Right cardiac atrium (tissue), 5 donors: ENCODE data around the gene DIP2C. TPM values are rescaled to one million over a fixed set of nuclear protein-coding genes. Genes with fewer than 3 reads are reported as not detected.
A peak's percentile ranks its signal among the peaks of the same experiment; 100 is the strongest.
"Not testable (repeated sequence)": the region's sequence is repeated elsewhere in the genome, so short reads cannot be mapped to it uniquely, and the experiment has no call there.

Experiments
- ATAC-seq, 2 donors: fragments of 200-7000 bp; cut with Tn5 transposase; one replicate each; pipeline versions ENCODE4 v1.8.0 to v1.9.1; 2020; ENCODE audit warnings: moderate library complexity in 2 of 2, mild to moderate bottlenecking in 1 of 2
- DNase-seq, 3 donors: peaks; one replicate each; pipeline ENCODE4 v3.0.0-alpha.2; 2020
- H3K27ac ChIP-seq: one replicate; pipeline ENCODE4 v1.5.1; 2013; ENCODE audit warnings: mild to moderate bottlenecking, low read length, control low read depth, moderate library complexity
- H3K27me3 ChIP-seq: one replicate; pipeline ENCODE4 v1.6.1; 2013; ENCODE audit not compliant: control insufficient read depth, insufficient read depth
- H3K4me1 ChIP-seq: one replicate; pipeline ENCODE4 v1.6.1; 2013; ENCODE audit warnings: low read length; ENCODE audit not compliant: control insufficient read depth, insufficient read depth
- H3K4me3 ChIP-seq: one replicate; pipeline ENCODE4 v1.5.1; 2013; ENCODE audit warnings: low read length, control low read depth
- H3K9me3 ChIP-seq: one replicate; pipeline ENCODE4 v1.6.1; 2013; ENCODE audit warnings: low read length; ENCODE audit not compliant: control insufficient read depth
- WGBS: extraction: QIAGEN DNeasy Blood & Tissue Kit; methylation state at CpG from one replicate; pipeline ENCODE4 v1.1.7; 2013; 5-methylcytosine and 5-hydroxymethylcytosine counted together
- intact Hi-C, 4 donors: fragments of 100-400 bp; cut with DNase I; formaldehyde crosslinking; loops; one replicate each; pipeline versions ENCODE4 v1.11.0 to v1.14.0; 2022 to 2023
- polyA plus RNA-seq: library from polyadenylated mRNA; stranded (reverse); fragments of 200-250 nt; gene quantifications from one replicate; pipeline ENCODE4 v1.2.3, GENCODE V29; 2013
- total RNA-seq, 4 donors: library from RNA; stranded (reverse); fragmentation: NEBNext Ultra II Directional; extraction: Animal tissue kit (Norgen Biotek cat#: 25700); gene quantifications; one replicate each; pipeline ENCODE4 v1.2.1, GENCODE V29; 2021
- donor health status: healthy with polysubstance abuse.
- donor health status: DM: no; HTN: yes; CAD: no.
- donor health status: DM: no; HTN: no; CAD: no.
- donor health status: DM: no; HTN: yes; CAD: no; lungs with severe emphysema.
- donor health status: DM: yes; HTN: yes; CAD: no.

Gene DIP2C
- total and polyA plus RNA-seq, 5 donors, result 7.9 to 31.5 (median 25.5) TPM

- Histone ChIP-seq H3K27me3 (no peaks in the 10 kb centered on the region), H3K4me3 (no peak overlapping the region), H3K27ac (no peak overlapping the region), H3K4me1 (peaks cover 5% of the 10 kb centered on the region), H3K9me3 (no peaks in the 10 kb centered on the region)
- 84% methylated on average over 8 of the region's 8 CpGs for WGBS
- intact Hi-C loops, result no loop called here
- no peak for ATAC-seq
- no peak for DNase-seq
Observed at GRCh38 chr10:456486-456885, 233.0 kb downstream of the DIP2C start.

- no peak overlapping the region for H3K27ac ChIP-seq
- no peaks in the 10 kb centered on the region for H3K27me3 ChIP-seq
- WGBS, result 45% methylated on average over 5 of the region's 5 CpGs
- intact Hi-C loops, result no loop called here
- peak in 1 of 3 donors; percentile 61 for DNase-seq
- peak; percentile 46 to 75 for ATAC-seq
- peaks cover 5% of the 10 kb centered on the region for H3K4me1 ChIP-seq
- no peak overlapping the region for H3K4me3 ChIP-seq
- H3K9me3 ChIP-seq, result no peaks in the 10 kb centered on the region
Observed at GRCh38 chr10:454860-455259, 234.6 kb downstream of the DIP2C start.

- WGBS, result 96% methylated on average over 3 of the region's 3 CpGs
- intact Hi-C loops, result no loop called here
- ATAC-seq, result no peak
- H3K4me3 ChIP-seq, result no peak overlapping the region
- H3K9me3 ChIP-seq, result no peaks in the 10 kb centered on the region
- H3K4me1 ChIP-seq, result peaks cover 5% of the 10 kb centered on the region
- H3K27ac ChIP-seq, result no peak overlapping the region
- no peak for DNase-seq
- no peaks in the 10 kb centered on the region for H3K27me3 ChIP-seq
Observed at GRCh38 chr10:453647-454046, 235.8 kb downstream of the DIP2C start.

GRCh38 chr10:452512-453426 is 236.7 kb downstream of the DIP2C start:
- no peaks in the 10 kb centered on the region for H3K27me3 ChIP-seq
- no peak overlapping the region for H3K27ac ChIP-seq
- ATAC-seq, result no peak
- intact Hi-C loops, result no loop called here
- no peaks in the 10 kb centered on the region for H3K9me3 ChIP-seq
- 83% methylated on average over 24 of the region's 24 CpGs for WGBS
- H3K4me1 ChIP-seq, result peaks cover 5% of the 10 kb centered on the region
- no peak overlapping the region for H3K4me3 ChIP-seq
- DNase-seq, result no peak

GRCh38 chr10:451856-452255 is 237.6 kb downstream of the DIP2C start:
- no peak for ATAC-seq
- intact Hi-C loops, result no loop called here
- Histone ChIP-seq H3K27me3 (no peaks in the 10 kb centered on the region), H3K4me1 (peaks cover 5% of the 10 kb centered on the region), H3K4me3 (no peak overlapping the region), H3K9me3 (no peaks in the 10 kb centered on the region), H3K27ac (no peak overlapping the region)
- 85% methylated on average over 7 of the region's 7 CpGs for WGBS
- DNase-seq, result no peak

GRCh38 chr10:451021-451471 is 238.4 kb downstream of the DIP2C start:
- no peaks in the 10 kb centered on the region for H3K27me3 ChIP-seq
- intact Hi-C loops, result no loop called here
- no peak overlapping the region for H3K27ac ChIP-seq
- peaks cover 5% of the 10 kb centered on the region for H3K4me1 ChIP-seq
- H3K4me3 ChIP-seq, result no peak overlapping the region
- WGBS, result 70% methylated on average over 11 of the region's 11 CpGs
- ATAC-seq (peak; percentile 59 to 64), DNase-seq (no peak)
- H3K9me3 ChIP-seq, result no peaks in the 10 kb centered on the region

- DNase-seq (no peak), ATAC-seq (peak in 1 of 2 donors; percentile 46)
- Histone ChIP-seq H3K4me3 (no peak overlapping the region), H3K27me3 (no peaks in the 10 kb centered on the region), H3K4me1 (peaks cover 5% of the 10 kb centered on the region), H3K9me3 (no peaks in the 10 kb centered on the region), H3K27ac (no peak overlapping the region)
- 54% methylated on average over 3 of the region's 3 CpGs for WGBS
- intact Hi-C loops, result no loop called here
Observed at GRCh38 chr10:450463-450862, 239.0 kb downstream of the DIP2C start.

GRCh38 chr10:449331-449730 is 240.1 kb downstream of the DIP2C start:
- WGBS, result 83% methylated on average over 4 of the region's 6 CpGs
- H3K27ac ChIP-seq, H3K27me3 ChIP-seq, ATAC-seq, H3K4me3 ChIP-seq, DNase-seq, H3K4me1 ChIP-seq, H3K9me3 ChIP-seq, intact Hi-C loops: not testable (repeated sequence)

- no peak overlapping the region for H3K27ac ChIP-seq
- WGBS, result 95% methylated on average over 2 of the region's 2 CpGs
- H3K9me3 ChIP-seq, result no peaks in the 10 kb centered on the region
- no peak for DNase-seq
- intact Hi-C loops, result no loop called here
- H3K27me3 ChIP-seq, result no peaks in the 10 kb centered on the region
- no peak overlapping the region for H3K4me3 ChIP-seq
- H3K4me1 ChIP-seq, result no peaks in the 10 kb centered on the region
- no peak for ATAC-seq
Observed at GRCh38 chr10:443459-443858, 246.0 kb downstream of the DIP2C start.

- DNase-seq (no peak), ATAC-seq (peak in 1 of 2 donors; percentile 16)
- no peak overlapping the region for H3K27ac ChIP-seq
- 97% methylated on average over 6 of the region's 6 CpGs for WGBS
- H3K27me3 ChIP-seq, result no peaks in the 10 kb centered on the region
- H3K9me3 ChIP-seq, result no peaks in the 10 kb centered on the region
- no peak overlapping the region for H3K4me3 ChIP-seq
- no peaks in the 10 kb centered on the region for H3K4me1 ChIP-seq
- intact Hi-C loops, result no loop called here
Observed at GRCh38 chr10:442209-442608, 247.3 kb downstream of the DIP2C start.

- DNase-seq, result no peak
- no peak overlapping the region for H3K4me3 ChIP-seq
- intact Hi-C loops, result no loop called here
- no peaks in the 10 kb centered on the region for H3K27me3 ChIP-seq
- H3K27ac ChIP-seq, result no peak overlapping the region
- H3K4me1 ChIP-seq, result no peaks in the 10 kb centered on the region
- WGBS, result 92% methylated on average over 6 of the region's 6 CpGs
- no peaks in the 10 kb centered on the region for H3K9me3 ChIP-seq
- ATAC-seq, result no peak
Observed at GRCh38 chr10:441659-442058, 247.8 kb downstream of the DIP2C start.
